CD14-positive monocyte (primary cell): ENCODE measurements around the gene MYO3B. TPM values are rescaled to one million over a fixed set of nuclear protein-coding genes. Genes with fewer than 3 reads are reported as not detected.

Experiments used
- DNase-seq, 3 donors: peaks; one replicate each; pipeline ENCODE4 v3.0.0-alpha.2; 2011 to 2022
- H2AFZ ChIP-seq: 2 replicates; pipeline ENCODE4 v1.6.0; 2012; ENCODE audit warnings: mild to moderate bottlenecking, low read depth, low read length, inconsistent platforms; ENCODE audit not compliant: insufficient read depth, poor library complexity, severe bottlenecking
- H3K27ac ChIP-seq, 2 donors: 1 replicate in 1 of 2; 2 replicates in 1 of 2; pipeline ENCODE4 v1.5.1; 2012 to 2013; ENCODE audit warnings: low read length in 2 of 2, control low read depth in 1 of 2, inconsistent platforms in 1 of 2, low read depth in 1 of 2, mild to moderate bottlenecking in 1 of 2
- H3K27me3 ChIP-seq, 2 donors: one replicate each; pipeline versions ENCODE4 v1.6.0 to v1.6.1; 2011 to 2013; ENCODE audit warnings: low read length in 2 of 2; ENCODE audit not compliant: control insufficient read depth in 2 of 2, insufficient read depth in 2 of 2
- H3K36me3 ChIP-seq, 2 donors: replicated peaks in 1 of 2; 1 replicate in 1 of 2; 2 replicates in 1 of 2; pipeline versions ENCODE4 v1.5.1 to v1.6.1; 2012 to 2013; ENCODE audit warnings: low read length in 2 of 2, control low read depth in 1 of 2, inconsistent platforms in 1 of 2, mild to moderate bottlenecking in 1 of 2; ENCODE audit not compliant: insufficient read depth in 2 of 2, control insufficient read depth in 1 of 2
- H3K4me1 ChIP-seq, 2 donors: 1 replicate in 1 of 2; 2 replicates in 1 of 2; pipeline versions ENCODE4 v1.5.1 to v1.6.1; 2012 to 2013; ENCODE audit warnings: low read length in 2 of 2, control low read depth in 1 of 2, inconsistent platforms in 1 of 2, mild to moderate bottlenecking in 1 of 2, moderate library complexity in 1 of 2; ENCODE audit not compliant: insufficient read depth in 2 of 2, control insufficient read depth in 1 of 2
- H3K4me2 ChIP-seq: replicated peaks from 2 replicates; pipeline ENCODE3; 2012; ENCODE audit warnings: low read length, moderate library complexity, mild to moderate bottlenecking; ENCODE audit not compliant: poor library complexity, severe bottlenecking; ENCODE audit errors: extremely low read depth
- H3K4me3 ChIP-seq, 3 experiments: fragments of 200-600 bp in 1 of 3; sonication (generic) in 1 of 3; replicated peaks in 1 of 3; 1 replicate in 2 of 3; 2 replicates in 1 of 3; pipeline ENCODE4 v1.5.1; 2011 to 2013; ENCODE audit warnings: low read length in 3 of 3, mild to moderate bottlenecking in 3 of 3, control low read depth in 2 of 3, low read depth in 2 of 3, inconsistent platforms in 1 of 3, moderate library complexity in 1 of 3
- H3K79me2 ChIP-seq: 2 replicates; pipeline ENCODE4 v1.6.0; 2012; ENCODE audit warnings: mild to moderate bottlenecking, control low read depth, inconsistent platforms, low read length, moderate library complexity; ENCODE audit not compliant: insufficient read depth
- H3K9ac ChIP-seq: 2 replicates; pipeline ENCODE4 v1.6.0; 2017; ENCODE audit warnings: low read length, mild to moderate bottlenecking; ENCODE audit not compliant: insufficient read depth, poor library complexity, severe bottlenecking
- H3K9me3 ChIP-seq, 2 donors: replicated peaks in 1 of 2; 1 replicate in 1 of 2; 2 replicates in 1 of 2; pipeline versions ENCODE4 v1.5.1 to v1.6.1; 2012 to 2013; ENCODE audit warnings: low read length in 2 of 2, control low read depth in 1 of 2; ENCODE audit not compliant: control insufficient read depth in 1 of 2, insufficient read depth in 1 of 2
- H4K20me1 ChIP-seq: 2 replicates; pipeline ENCODE4 v1.6.0; 2012; ENCODE audit warnings: mild to moderate bottlenecking, low read length, control low read depth, moderate library complexity; ENCODE audit not compliant: insufficient read depth
- H3K27ac Mint-ChIP-seq, 7 donors: one replicate each; pipeline ENCODE4 v1.8.0; 2020; ENCODE audit warnings: mild to moderate bottlenecking in 7 of 7, mixed read lengths in 7 of 7, moderate library complexity in 6 of 7, inconsistent platforms in 2 of 7
- H3K27me3 Mint-ChIP-seq, 3 donors: one replicate each; pipeline ENCODE4 v1.8.0; 2021 to 2022; ENCODE audit warnings: low read depth in 3 of 3, mild to moderate bottlenecking in 3 of 3, mixed read lengths in 3 of 3, moderate library complexity in 3 of 3, inconsistent platforms in 1 of 3
- H3K36me3 Mint-ChIP-seq, 2 donors: one replicate each; pipeline ENCODE4 v1.8.0; 2020; ENCODE audit warnings: mixed read lengths in 2 of 2, inconsistent platforms in 1 of 2, mild to moderate bottlenecking in 1 of 2
- H3K4me1 Mint-ChIP-seq: one replicate; pipeline ENCODE4 v1.8.0; 2020; ENCODE audit warnings: mild to moderate bottlenecking, mixed read lengths
- H3K4me3 Mint-ChIP-seq, 2 donors: one replicate each; pipeline ENCODE4 v1.8.0; 2020; ENCODE audit warnings: mild to moderate bottlenecking in 2 of 2, mixed read lengths in 2 of 2, moderate library complexity in 1 of 2
- H3K9me3 Mint-ChIP-seq, 7 donors: one replicate each; pipeline ENCODE4 v1.8.0; 2020 to 2022; ENCODE audit warnings: mixed read lengths in 7 of 7, mild to moderate bottlenecking in 6 of 7, moderate library complexity in 6 of 7, inconsistent platforms in 2 of 7
- WGBS: methylation state at CpG from one replicate; pipeline ENCODE4 v1.1.5; 2013; ENCODE audit warnings: missing lambda C conversion rate; ENCODE audit not compliant: insufficient coverage; 5-methylcytosine and 5-hydroxymethylcytosine counted together
- intact Hi-C, 2 donors: fragments of 100-400 bp; cut with micrococcal nuclease; formaldehyde crosslinking; loops; one replicate each; pipeline versions ENCODE4 v1.15.0 to v1.15.1; 2023
- polyA plus RNA-seq, 3 donors: library from polyadenylated mRNA; depleted of rRNA in 1 of 3; unstranded in 2 of 3; stranded (reverse) in 1 of 3; fragments of 300-500 nt in 2 of 3; fragments of >200 nt in 1 of 3; fragmentation: Illumina TruSeq in 2 of 3; gene quantifications; 1 replicate in 2 of 3; 2 replicates in 1 of 3; pipeline ENCODE4 v1.2.3, GENCODE V29; 2012 to 2021
- TF ChIP-seq, protein P1 (sequence below): fragments of 200-600 bp; IDR thresholded peaks from one replicate; pipeline ENCODE4 v1.8.0; 2022; ENCODE audit warnings: antibody characterized with exemption, mild to moderate bottlenecking

The MYO3B gene
- polyA plus RNA-seq, 3 donors = not detected

DNA sequence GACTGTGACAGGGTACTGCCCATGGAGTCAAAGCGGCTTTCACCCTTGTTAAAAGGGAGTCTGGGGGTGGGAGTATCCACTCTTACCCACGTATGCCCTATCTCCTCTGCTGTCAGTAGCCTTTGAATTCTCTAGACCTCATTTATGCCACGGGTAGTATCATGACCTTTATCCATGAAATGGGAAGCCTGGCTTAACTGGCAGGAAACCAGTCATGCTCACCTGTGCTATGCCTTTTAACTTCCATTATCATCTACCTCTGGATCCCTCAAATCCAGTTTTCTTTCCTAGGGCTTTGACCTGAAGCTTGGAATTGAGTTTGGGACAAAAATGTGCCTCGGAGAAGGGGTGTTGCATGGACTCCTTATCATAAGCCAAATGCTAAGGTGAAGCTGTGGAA, 30.0 kb downstream of the MYO3B start:
- H3K27me3 ChIP-seq = no peaks in the 10 kb centered on the region
- H3K9me3 Mint-ChIP-seq = peaks cover 3 to 15% (median 6%) of the 10 kb centered on the region in 7 donors
- peaks cover 6% of the 10 kb centered on the region for H3K4me1 Mint-ChIP-seq
- H3K4me3 ChIP-seq = no peak overlapping the region
- DNase-seq = no peak
- H4K20me1 ChIP-seq = no peaks in the 10 kb centered on the region
- H3K36me3 Mint-ChIP-seq = no peaks in the 10 kb centered on the region
- H3K4me1 ChIP-seq = no peaks in the 10 kb centered on the region
- no peaks in the 10 kb centered on the region for H3K79me2 ChIP-seq
- H3K27ac ChIP-seq = no peak overlapping the region
- H3K36me3 ChIP-seq = no peaks in the 10 kb centered on the region
- H3K4me3 Mint-ChIP-seq = no peak overlapping the region
- H3K9me3 ChIP-seq = peaks cover 0 to 5% of the 10 kb centered on the region in 2 donors
- TF ChIP-seq, protein P1, sequence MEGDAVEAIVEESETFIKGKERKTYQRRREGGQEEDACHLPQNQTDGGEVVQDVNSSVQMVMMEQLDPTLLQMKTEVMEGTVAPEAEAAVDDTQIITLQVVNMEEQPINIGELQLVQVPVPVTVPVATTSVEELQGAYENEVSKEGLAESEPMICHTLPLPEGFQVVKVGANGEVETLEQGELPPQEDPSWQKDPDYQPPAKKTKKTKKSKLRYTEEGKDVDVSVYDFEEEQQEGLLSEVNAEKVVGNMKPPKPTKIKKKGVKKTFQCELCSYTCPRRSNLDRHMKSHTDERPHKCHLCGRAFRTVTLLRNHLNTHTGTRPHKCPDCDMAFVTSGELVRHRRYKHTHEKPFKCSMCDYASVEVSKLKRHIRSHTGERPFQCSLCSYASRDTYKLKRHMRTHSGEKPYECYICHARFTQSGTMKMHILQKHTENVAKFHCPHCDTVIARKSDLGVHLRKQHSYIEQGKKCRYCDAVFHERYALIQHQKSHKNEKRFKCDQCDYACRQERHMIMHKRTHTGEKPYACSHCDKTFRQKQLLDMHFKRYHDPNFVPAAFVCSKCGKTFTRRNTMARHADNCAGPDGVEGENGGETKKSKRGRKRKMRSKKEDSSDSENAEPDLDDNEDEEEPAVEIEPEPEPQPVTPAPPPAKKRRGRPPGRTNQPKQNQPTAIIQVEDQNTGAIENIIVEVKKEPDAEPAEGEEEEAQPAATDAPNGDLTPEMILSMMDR = no peak
- H3K9ac ChIP-seq = no peak overlapping the region
- H3K4me2 ChIP-seq = no peak overlapping the region
- no peak overlapping the region for H2AFZ ChIP-seq
- intact Hi-C loops = no loop called here
- peaks cover 3 to 5% (median 4%) of the 10 kb centered on the region in 3 donors for H3K27me3 Mint-ChIP-seq
- no peak overlapping the region for H3K27ac Mint-ChIP-seq
- WGBS = 0% methylated on average over 1 of the region's 4 CpGs

DNA sequence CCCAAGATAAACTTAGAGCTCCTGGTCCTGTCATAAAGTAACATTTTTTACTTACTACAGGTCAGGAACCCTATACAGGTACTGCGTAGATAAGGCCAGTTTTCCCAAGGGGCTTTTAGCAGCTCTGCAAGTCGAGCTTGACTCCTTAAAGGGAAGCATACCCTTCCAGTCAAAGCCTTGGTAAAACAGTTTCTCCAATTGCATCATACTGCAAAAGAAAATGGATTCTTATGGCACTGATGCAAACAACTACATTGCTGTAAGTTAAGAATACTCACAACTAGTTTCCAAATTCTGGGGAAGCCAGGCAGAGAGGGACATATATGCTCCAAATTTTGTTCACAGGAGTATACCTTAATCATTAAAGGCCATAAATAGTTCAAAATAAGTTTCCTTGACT, 31.0 kb downstream of the MYO3B start:
- TF ChIP-seq, protein P1 = no peak
- peaks cover 3 to 4% (median 4%) of the 10 kb centered on the region in 3 donors for H3K27me3 Mint-ChIP-seq
- no peak overlapping the region for H3K4me3 Mint-ChIP-seq

More for the DNA sequence above, 31.0 kb downstream of the MYO3B start:
- intact Hi-C loops = no loop called here
- H3K4me1 ChIP-seq = no peaks in the 10 kb centered on the region
- no peak overlapping the region for H3K27ac Mint-ChIP-seq
- no peak for DNase-seq
- H3K9me3 Mint-ChIP-seq = peaks cover 3 to 15% (median 6%) of the 10 kb centered on the region in 7 donors
- H3K4me3 ChIP-seq = no peak overlapping the region
- H3K36me3 ChIP-seq = no peaks in the 10 kb centered on the region
- H3K4me1 Mint-ChIP-seq = peaks cover 11% of the 10 kb centered on the region
- H3K27me3 ChIP-seq = no peaks in the 10 kb centered on the region
- 74% methylated on average over 2 of the region's 2 CpGs for WGBS
- H3K27ac ChIP-seq = no peak overlapping the region
- no peak overlapping the region for H2AFZ ChIP-seq
- H4K20me1 ChIP-seq = no peaks in the 10 kb centered on the region
- H3K9me3 ChIP-seq = peaks cover 0 to 5% of the 10 kb centered on the region in 2 donors
- H3K9ac ChIP-seq = no peak overlapping the region
- no peaks in the 10 kb centered on the region for H3K79me2 ChIP-seq
- no peaks in the 10 kb centered on the region for H3K36me3 Mint-ChIP-seq
- H3K4me2 ChIP-seq = no peak overlapping the region
